Mesodermal cell (in vitro differentiated cells): Measurements from ENCODE around the gene VAPB.

ENCODE experiments used
- H3K27ac ChIP-seq: 2 replicates; pipeline ENCODE4 v1.7.0; 2013; ENCODE audit warnings: mild to moderate bottlenecking, low read depth, low read length, moderate library complexity; ENCODE audit not compliant: severe bottlenecking
- H3K36me3 ChIP-seq: 2 replicates; pipeline ENCODE4 v1.7.1; 2013; ENCODE audit warnings: mild to moderate bottlenecking, low read length, moderate library complexity; ENCODE audit not compliant: control insufficient read depth, insufficient read depth
- H3K4me1 ChIP-seq: one replicate; pipeline ENCODE4 v1.7.1; 2013; ENCODE audit warnings: mild to moderate bottlenecking, low read length; ENCODE audit not compliant: insufficient read depth, control insufficient read depth, poor library complexity, severe bottlenecking
- H3K4me3 ChIP-seq: 2 replicates; pipeline ENCODE4 v1.7.0; 2013; ENCODE audit warnings: low read length, control low read depth, mild to moderate bottlenecking; ENCODE audit not compliant: insufficient read depth, poor library complexity, severe bottlenecking; ENCODE audit errors: extremely low read depth
- H3K9me3 ChIP-seq: 2 replicates; pipeline ENCODE4 v1.7.1; 2013; ENCODE audit warnings: mild to moderate bottlenecking, low read length, moderate library complexity; ENCODE audit not compliant: control insufficient read depth
- WGBS, 2 experiments: methylation state at CpG; one replicate each; pipeline ENCODE4 v1.1.5; 2013; ENCODE audit warnings: missing lambda C conversion rate in 2 of 2; ENCODE audit not compliant: insufficient coverage in 2 of 2; 5-methylcytosine and 5-hydroxymethylcytosine counted together

The VAPB gene

DNA sequence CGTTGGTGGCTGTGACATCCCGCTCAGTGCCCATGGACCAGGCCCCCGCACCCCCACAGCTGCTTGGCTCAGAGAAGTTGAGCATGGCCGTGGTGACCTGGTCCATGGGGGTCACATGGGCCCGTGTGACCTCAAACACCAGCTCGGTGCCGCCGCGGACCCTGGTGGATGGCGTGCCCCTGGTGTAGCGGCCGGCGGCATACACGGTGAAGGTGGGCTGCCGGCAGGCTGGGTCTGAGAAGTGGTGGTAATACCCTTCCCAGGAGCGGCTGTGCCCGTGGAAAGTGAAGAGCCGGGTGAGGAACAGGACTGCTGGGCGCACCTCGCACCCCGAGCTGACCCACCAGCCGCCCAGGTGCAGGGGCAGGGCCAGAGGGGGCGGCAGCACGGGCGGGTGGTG lies 72.1 kb downstream of the VAPB start:
- no peak overlapping the region for H3K4me3 ChIP-seq
- 95 to 97% methylated on average over 21 to 25 of the region's 25 CpGs for WGBS, 2 experiments
- peaks cover 13% of the 10 kb centered on the region for H3K36me3 ChIP-seq
- no peak overlapping the region for H3K27ac ChIP-seq
- peaks cover 23% of the 10 kb centered on the region for H3K4me1 ChIP-seq
- peaks cover 6% of the 10 kb centered on the region for H3K9me3 ChIP-seq

DNA sequence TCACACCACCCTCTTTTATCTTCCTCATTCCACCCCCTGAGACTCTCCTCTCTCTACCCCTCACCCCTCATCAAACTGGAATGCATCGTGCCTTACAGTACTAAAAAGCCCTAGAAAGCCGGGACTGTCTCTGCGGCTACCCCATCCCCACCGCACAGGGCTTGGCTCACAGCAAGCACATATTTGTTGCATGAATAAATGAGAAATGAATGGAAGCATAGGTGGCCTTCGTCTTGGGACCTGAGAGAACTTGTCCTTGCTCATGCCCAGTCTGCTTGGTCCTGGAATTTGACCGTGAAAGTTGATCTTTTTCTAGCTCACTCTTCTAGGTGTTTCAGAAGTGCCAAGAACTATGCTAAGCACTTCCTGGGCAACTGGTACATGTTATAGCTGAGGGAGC lies 72.9 kb downstream of the VAPB start:
- H3K27ac ChIP-seq: no peak overlapping the region
- H3K36me3 ChIP-seq: peaks cover 9% of the 10 kb centered on the region
- peaks cover 23% of the 10 kb centered on the region for H3K4me1 ChIP-seq
- no peak overlapping the region for H3K4me3 ChIP-seq
- H3K9me3 ChIP-seq: peaks cover 6% of the 10 kb centered on the region
- WGBS, 2 experiments: 96 to 100% methylated on average over 4 to 5 of the region's 6 CpGs

DNA sequence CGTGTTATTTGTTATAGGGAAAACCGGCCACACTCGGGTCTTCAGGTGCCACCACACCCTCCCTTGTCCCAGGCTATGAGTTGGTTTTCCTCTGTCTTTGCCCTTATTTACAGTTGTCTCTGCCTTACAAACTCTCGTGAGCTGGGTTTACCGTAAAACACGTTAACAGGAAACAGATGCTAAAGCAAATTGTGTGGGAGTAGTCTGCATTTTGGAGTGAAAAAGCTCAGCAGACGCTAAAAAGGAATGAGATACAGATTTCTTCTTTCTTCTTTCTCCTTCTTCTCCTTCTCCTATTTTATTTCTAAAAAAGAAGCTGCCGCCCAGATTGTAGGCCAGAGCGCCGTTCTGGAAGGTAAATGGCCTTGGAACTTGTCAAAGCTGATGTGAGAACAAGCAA lies 74.2 kb downstream of the VAPB start:
- Histone ChIP-seq H3K4me1 (peaks cover 13% of the 10 kb centered on the region), H3K27ac (no peak overlapping the region), H3K9me3 (peaks cover under 1% of the 10 kb centered on the region), H3K36me3 (peaks cover 4% of the 10 kb centered on the region), H3K4me3 (no peak overlapping the region)
- 81 to 87% methylated on average over 3 to 9 of the region's 10 CpGs for WGBS, 2 experiments

DNA sequence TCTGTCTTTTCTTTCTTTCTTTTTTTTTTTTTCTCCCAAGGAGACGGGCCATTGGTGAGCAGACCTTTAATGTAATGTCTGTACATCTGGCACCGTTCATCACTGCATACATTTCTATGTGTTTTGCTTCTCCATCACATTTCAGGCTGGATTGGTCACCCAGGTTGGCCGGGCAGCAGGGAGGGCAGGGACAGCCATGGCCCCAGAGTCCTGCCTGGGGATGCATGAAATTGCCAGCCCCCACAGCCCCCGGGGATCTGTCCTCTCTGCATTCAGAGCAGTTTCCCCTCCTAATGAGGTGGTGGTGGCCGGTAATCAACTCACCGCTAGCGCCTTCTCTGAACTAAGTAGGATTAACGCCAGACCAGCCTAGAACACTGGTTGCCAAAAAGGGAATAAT lies 75.8 kb downstream of the VAPB start:
- Histone ChIP-seq H3K9me3 (no peaks in the 10 kb centered on the region), H3K36me3 (peaks cover 4% of the 10 kb centered on the region), H3K27ac (no peak overlapping the region), H3K4me1 (no peaks in the 10 kb centered on the region), H3K4me3 (no peak overlapping the region)
- 79 to 89% methylated on average over 4 to 7 of the region's 8 CpGs for WGBS, 2 experiments

DNA sequence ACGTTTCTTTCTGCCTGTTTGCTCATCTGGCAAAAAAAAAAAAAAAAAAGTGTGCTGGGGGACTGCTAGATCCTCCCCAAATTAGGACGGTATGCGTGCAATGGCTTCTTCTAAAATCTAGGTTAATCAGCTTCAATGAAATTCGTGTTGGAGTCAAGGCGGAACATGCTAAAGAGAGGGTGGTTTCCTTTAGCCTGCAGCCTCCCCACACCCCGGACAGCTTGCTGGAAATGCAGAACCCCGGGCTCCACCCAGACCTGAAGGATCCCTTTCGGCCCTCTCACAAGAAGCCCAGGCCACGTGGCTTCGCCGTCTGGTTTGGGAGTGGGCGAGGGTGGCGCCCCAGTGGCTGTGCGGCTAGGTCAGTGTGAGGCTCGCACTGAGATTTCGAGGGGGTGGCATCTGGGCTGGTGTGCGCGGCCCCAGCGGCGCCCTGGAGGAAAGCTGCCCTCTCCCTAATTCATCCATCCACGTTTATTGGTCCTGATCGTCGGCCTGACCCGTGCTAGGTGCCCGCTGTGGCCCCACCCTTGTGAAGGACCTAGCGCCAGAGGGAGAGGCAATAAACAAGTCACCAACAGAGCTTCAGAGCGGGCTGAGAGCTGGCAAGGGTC lies 77.2 kb downstream of the VAPB start:
- no peak overlapping the region for H3K4me3 ChIP-seq
- H3K9me3 ChIP-seq: no peaks in the 10 kb centered on the region
- no peak overlapping the region for H3K27ac ChIP-seq
- no peaks in the 10 kb centered on the region for H3K36me3 ChIP-seq
- WGBS, 2 experiments: 92 to 96% methylated on average over 24 to 26 of the region's 27 CpGs
- H3K4me1 ChIP-seq: no peaks in the 10 kb centered on the region

DNA sequence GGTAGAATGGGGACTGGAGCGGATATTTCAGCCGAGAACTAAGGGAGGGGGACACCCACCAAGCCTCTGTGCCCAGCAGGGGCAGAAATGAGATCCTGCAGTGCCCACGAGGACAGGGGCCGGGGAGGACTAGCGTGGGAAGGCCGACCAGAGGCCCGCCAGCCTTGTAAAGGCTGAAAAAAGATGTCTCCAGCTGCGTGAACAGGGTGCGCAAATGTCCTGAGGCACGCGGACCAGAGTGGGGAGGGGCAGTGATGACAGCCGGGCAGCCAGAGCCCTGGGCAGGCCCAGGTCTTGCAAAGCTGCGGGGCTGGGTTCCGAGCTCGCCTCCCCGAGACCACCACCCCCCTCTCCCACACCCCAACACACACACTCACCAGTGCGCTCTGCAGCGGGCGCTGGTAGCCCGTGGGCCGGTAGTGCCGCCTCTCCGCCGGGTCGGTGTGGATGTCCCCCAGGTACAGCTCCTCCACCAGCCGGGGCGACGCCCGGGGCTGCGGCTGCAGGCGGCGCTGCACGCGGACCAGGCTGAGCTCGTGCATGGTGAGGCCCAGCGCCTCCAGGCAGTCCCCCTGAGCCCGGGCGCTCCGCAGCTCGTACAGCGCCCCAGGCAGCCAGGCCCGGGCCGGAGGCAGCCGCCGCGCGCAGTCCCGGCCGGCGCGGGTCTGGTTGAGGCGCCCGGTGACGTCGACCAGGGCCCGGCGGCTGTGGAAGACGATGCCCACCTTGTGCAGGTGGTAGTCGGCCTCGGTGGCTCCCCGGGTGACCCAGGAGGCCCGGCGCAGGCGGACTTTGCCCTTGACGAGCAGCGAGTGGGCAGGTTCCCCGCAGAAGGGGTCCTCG lies 77.9 kb downstream of the VAPB start:
- WGBS, 2 experiments: 96% methylated on average over 61 to 62 of the region's 68 CpGs
- Histone ChIP-seq H3K4me3 (no peak overlapping the region), H3K36me3 (no peaks in the 10 kb centered on the region), H3K4me1 (no peaks in the 10 kb centered on the region), H3K27ac (no peak overlapping the region), H3K9me3 (no peaks in the 10 kb centered on the region)

DNA sequence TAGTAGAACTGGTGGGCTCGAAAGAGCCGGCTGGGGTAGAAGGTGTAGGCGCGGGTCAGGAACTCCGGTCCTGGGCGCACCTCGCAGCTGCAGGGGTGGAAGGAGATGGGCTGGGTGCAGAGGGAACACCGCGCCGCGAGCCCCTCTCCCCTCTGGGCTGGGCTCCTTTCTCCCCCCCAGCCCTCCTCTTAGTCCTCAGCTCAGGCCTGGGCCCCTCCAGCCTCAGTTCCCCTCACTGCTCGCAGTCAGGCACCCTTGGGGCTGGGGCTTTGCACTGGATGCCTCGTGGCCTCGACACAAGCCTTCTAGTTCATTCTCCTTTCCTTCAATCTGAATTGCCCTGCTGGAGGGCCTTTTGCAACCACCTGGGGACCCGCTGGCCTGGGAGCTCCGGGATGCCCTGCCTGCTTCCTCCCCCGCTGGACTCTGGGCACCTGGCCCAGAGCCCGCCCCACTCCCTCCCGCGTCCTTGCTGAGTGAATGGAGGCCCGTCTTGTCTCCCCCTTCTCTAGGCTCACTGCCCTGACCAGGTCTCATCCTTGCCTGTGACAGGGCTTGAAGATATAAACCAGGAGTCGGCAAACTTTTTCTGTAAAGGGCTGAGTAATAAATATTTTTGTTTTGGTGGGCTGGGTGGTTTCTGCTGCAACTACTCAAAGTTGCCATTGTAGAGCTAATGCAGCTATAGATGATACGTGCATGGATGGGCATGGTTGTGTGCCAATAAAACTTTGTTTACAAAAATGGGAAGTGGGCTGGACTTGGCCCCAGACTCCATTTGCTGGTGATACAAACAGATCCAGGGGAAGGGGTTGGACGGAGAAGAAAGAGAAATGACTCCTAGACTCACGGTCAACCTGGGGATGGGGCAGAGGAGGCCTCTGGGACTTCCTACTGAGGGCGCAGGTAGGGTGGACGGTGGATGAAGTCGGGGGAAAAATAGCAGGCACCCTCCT lies 78.8 kb downstream of the VAPB start:
- H3K36me3 ChIP-seq: no peaks in the 10 kb centered on the region
- H3K9me3 ChIP-seq: no peaks in the 10 kb centered on the region
- H3K4me3 ChIP-seq: no peak overlapping the region
- H3K27ac ChIP-seq: no peak overlapping the region
- H3K4me1 ChIP-seq: no peaks in the 10 kb centered on the region
- 93 to 96% methylated on average over 15 to 25 of the region's 28 CpGs for WGBS, 2 experiments

DNA sequence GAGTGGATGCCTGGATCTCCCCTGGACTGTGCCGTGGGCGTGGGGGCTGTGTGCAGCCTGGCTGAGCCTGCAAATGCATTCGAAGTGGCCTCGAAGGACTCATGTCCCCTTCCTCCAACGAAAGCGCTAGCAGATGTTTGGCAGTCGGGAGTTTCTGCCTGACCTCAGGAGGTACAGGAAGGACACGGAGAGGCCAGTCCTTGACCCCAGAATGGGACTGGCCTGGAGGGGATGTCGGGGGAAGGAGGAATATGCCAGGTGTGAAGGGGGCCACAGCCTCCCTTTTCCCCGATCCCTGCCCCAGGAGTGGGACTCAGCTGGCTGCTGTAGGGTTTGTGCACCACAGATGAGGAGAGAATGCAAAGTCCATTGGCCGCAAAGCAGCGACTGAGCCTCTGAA lies 80.6 kb downstream of the VAPB start:
- no peaks in the 10 kb centered on the region for H3K9me3 ChIP-seq
- H3K27ac ChIP-seq: no peak overlapping the region
- WGBS, 2 experiments: 92 to 95% methylated on average over 11 to 12 of the region's 12 CpGs
- no peaks in the 10 kb centered on the region for H3K36me3 ChIP-seq
- H3K4me3 ChIP-seq: no peak overlapping the region
- H3K4me1 ChIP-seq: no peaks in the 10 kb centered on the region

DNA sequence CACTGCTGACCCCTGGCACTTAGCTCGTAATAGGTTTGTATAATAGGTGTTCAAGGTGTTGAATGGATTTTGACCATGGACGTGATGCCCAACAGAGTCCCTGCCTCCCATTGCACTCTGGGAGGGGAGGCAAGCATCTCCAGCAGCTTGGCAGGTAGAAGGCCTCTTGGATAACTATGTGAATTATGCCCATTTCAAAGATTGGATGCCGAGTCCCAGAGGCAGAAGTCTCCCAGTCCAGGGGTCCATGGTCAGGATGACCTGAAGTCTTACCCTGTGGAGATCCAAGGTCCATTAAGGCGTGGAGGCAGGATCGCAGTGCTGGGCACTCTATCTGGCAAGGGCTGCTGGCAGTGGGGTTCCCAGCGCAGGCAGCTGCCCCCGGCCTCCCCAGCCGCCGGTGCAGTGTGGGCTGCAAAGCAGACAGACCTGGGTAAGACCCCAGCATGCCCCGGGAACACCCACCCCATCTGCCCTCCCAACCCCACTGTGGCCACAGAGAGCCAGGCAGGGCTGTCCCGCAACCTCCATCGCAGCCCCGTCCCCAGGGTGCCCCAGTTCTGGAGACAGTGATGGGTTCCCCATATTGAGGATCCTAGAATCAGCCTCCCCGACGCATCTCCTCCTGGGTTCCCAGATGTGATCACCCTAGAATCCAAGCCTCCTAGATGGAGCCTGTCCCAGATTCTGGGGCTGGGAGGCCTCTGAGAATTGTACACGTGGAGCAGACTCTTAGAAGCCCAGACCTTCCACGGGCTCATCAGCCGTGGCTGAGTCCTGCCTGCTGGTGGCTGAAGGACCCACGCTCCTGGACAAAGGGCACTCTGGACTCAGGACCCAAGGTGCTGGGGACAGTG lies 81.5 kb downstream of the VAPB start:
- H3K27ac ChIP-seq: no peak overlapping the region
- H3K9me3 ChIP-seq: no peaks in the 10 kb centered on the region
- H3K36me3 ChIP-seq: no peaks in the 10 kb centered on the region
- H3K4me1 ChIP-seq: no peaks in the 10 kb centered on the region
- no peak overlapping the region for H3K4me3 ChIP-seq
- 93 to 96% methylated on average over 12 to 13 of the region's 19 CpGs for WGBS, 2 experiments
